ENCODE measurements around the gene PNN.
"Not testable (repeated sequence)": the region's sequence is repeated elsewhere in the genome, so short reads cannot be mapped to it uniquely, and the experiment has no call there.

The PNN gene

GRCh38 chr14:39174560-39175444 lies at the start of gene PNN:
Gene PNN, plus strand, starts transcription at chr14:39175254. Its CDS starts 26 bp downstream, at chr14:39175280.
- in situ Hi-C loops (cut with MboI; ENCODE audit: low sequenced_read_pairs), result loop anchor here (5.0 kb wide), 1 partner anchor 68 kb away; no protein-coding TSS in a partner anchor
- Histone ChIP-seq H3K4me1 (peaks cover 22% of the 10 kb centered on the region), H3K4me3 (peak within 1 kb of the TSS; percentile 93), H3K9me3 (no peaks in the 10 kb centered on the region), H3K27me3 (ENCODE audit: low read depth) (no peaks in the 10 kb centered on the region), H3K36me3 (replicated peaks) (peaks cover 46% of the 10 kb centered on the region)
- DNase-seq (ENCODE audit: low spot score in 2 of 2), result peak; percentile 97 to 99

- H3K27me3 ChIP-seq (ENCODE audit: low read depth); in situ Hi-C loops (cut with MboI; ENCODE audit: low sequenced_read_pairs): not testable (repeated sequence)
Measured at GRCh38 chr14:39137835-39138234, 37.2 kb upstream of the PNN start.

GRCh38 chr14:39138440-39138839 lies 36.6 kb upstream of the PNN start:
- Histone ChIP-seq H3K4me3 (no peak overlapping the region), H3K9me3 (peaks cover 9% of the 10 kb centered on the region; the same call in 1 of the 2 replicates), H3K4me1 (peaks cover 6% of the 10 kb centered on the region), H3K27me3 (ENCODE audit: low read depth) (no peaks in the 10 kb centered on the region), H3K36me3 (replicated peaks) (peaks cover 47% of the 10 kb centered on the region)
- DNase-seq (ENCODE audit: low spot score in 2 of 2), result no peak
- in situ Hi-C loops (cut with MboI; ENCODE audit: low sequenced_read_pairs), result no loop called here

More at GRCh38 chr14:39137835-39138234, 37.2 kb upstream of the PNN start:
- not testable (repeated sequence) for H3K4me1 ChIP-seq; DNase-seq (ENCODE audit: low spot score in 2 of 2); H3K4me3 ChIP-seq; H3K9me3 ChIP-seq
- peaks cover 50% of the 10 kb centered on the region for H3K36me3 ChIP-seq (replicated peaks)

- Histone ChIP-seq H3K36me3 (replicated peaks) (peaks cover 31% of the 10 kb centered on the region), H3K4me1 (peaks cover 6% of the 10 kb centered on the region), H3K9me3 (peaks cover 9% of the 10 kb centered on the region; the same call in 1 of the 2 replicates), H3K4me3 (no peak overlapping the region), H3K27me3 (ENCODE audit: low read depth) (no peaks in the 10 kb centered on the region)
- in situ Hi-C loops (cut with MboI; ENCODE audit: low sequenced_read_pairs), result no loop called here
- peak; percentile 53 to 58 for DNase-seq (ENCODE audit: low spot score in 2 of 2)
Measured at GRCh38 chr14:39140170-39140569, 34.9 kb upstream of the PNN start.

GRCh38 chr14:39141623-39142022 lies 33.4 kb upstream of the PNN start:
- DNase-seq (ENCODE audit: low spot score in 2 of 2); H3K9me3 ChIP-seq; H3K4me1 ChIP-seq; in situ Hi-C loops (cut with MboI; ENCODE audit: low sequenced_read_pairs); H3K4me3 ChIP-seq; H3K27me3 ChIP-seq (ENCODE audit: low read depth): not testable (repeated sequence)
- peaks cover 25% of the 10 kb centered on the region for H3K36me3 ChIP-seq (replicated peaks)

GRCh38 chr14:39143226-39143625 lies 31.8 kb upstream of the PNN start:
- H3K4me1 ChIP-seq; H3K27me3 ChIP-seq (ENCODE audit: low read depth); in situ Hi-C loops (cut with MboI; ENCODE audit: low sequenced_read_pairs); DNase-seq (ENCODE audit: low spot score in 2 of 2); H3K9me3 ChIP-seq; H3K4me3 ChIP-seq: not testable (repeated sequence)
- peaks cover 15% of the 10 kb centered on the region for H3K36me3 ChIP-seq (replicated peaks)

GRCh38 chr14:39145266-39145966 lies 29.6 kb upstream of the PNN start:
- Histone ChIP-seq H3K9me3 (peaks cover 9% of the 10 kb centered on the region; the same call in 1 of the 2 replicates), H3K36me3 (replicated peaks) (peaks cover 17% of the 10 kb centered on the region), H3K4me1 (no peaks in the 10 kb centered on the region), H3K4me3 (no peak overlapping the region), H3K27me3 (ENCODE audit: low read depth) (no peaks in the 10 kb centered on the region)
- in situ Hi-C loops (cut with MboI; ENCODE audit: low sequenced_read_pairs), result no loop called here
- no peak for DNase-seq (ENCODE audit: low spot score in 2 of 2)

- Histone ChIP-seq H3K4me1 (no peaks in the 10 kb centered on the region), H3K36me3 (replicated peaks) (peaks cover 10% of the 10 kb centered on the region), H3K4me3 (no peak overlapping the region), H3K9me3 (no peaks in the 10 kb centered on the region), H3K27me3 (ENCODE audit: low read depth) (no peaks in the 10 kb centered on the region)
- no peak for DNase-seq (ENCODE audit: low spot score in 2 of 2)
- in situ Hi-C loops (cut with MboI; ENCODE audit: low sequenced_read_pairs), result no loop called here
Measured at GRCh38 chr14:39154594-39155189, 20.4 kb upstream of the PNN start.

- Histone ChIP-seq H3K9me3 (no peaks in the 10 kb centered on the region), H3K27me3 (ENCODE audit: low read depth) (no peaks in the 10 kb centered on the region), H3K4me3 (no peak overlapping the region), H3K4me1 (no peaks in the 10 kb centered on the region), H3K36me3 (replicated peaks) (peaks cover 6% of the 10 kb centered on the region; the same call in 1 of the 2 replicates)
- DNase-seq (ENCODE audit: low spot score in 2 of 2), result no peak
- in situ Hi-C loops (cut with MboI; ENCODE audit: low sequenced_read_pairs), result no loop called here
Measured at GRCh38 chr14:39157491-39157890, 17.6 kb upstream of the PNN start.

GRCh38 chr14:39158222-39158858 lies 16.7 kb upstream of the PNN start:
- no peak for DNase-seq (ENCODE audit: low spot score in 2 of 2)
- in situ Hi-C loops (cut with MboI; ENCODE audit: low sequenced_read_pairs), result no loop called here

GRCh38 chr14:39160494-39160893 lies 14.6 kb upstream of the PNN start:
- Histone ChIP-seq H3K4me3 (no peak overlapping the region), H3K9me3 (no peaks in the 10 kb centered on the region), H3K4me1 (no peaks in the 10 kb centered on the region), H3K36me3 (replicated peaks) (peaks cover 9% of the 10 kb centered on the region), H3K27me3 (ENCODE audit: low read depth) (no peaks in the 10 kb centered on the region)
- in situ Hi-C loops (cut with MboI; ENCODE audit: low sequenced_read_pairs), result no loop called here
- DNase-seq (ENCODE audit: low spot score in 2 of 2), result no peak

More at GRCh38 chr14:39158222-39158858, 16.7 kb upstream of the PNN start:
- H3K9me3 ChIP-seq, result no peaks in the 10 kb centered on the region
- no peak overlapping the region for H3K4me3 ChIP-seq
- H3K36me3 ChIP-seq (replicated peaks), result peaks cover 6% of the 10 kb centered on the region; the same call in 1 of the 2 replicates
- no peaks in the 10 kb centered on the region for H3K4me1 ChIP-seq
- H3K27me3 ChIP-seq (ENCODE audit: low read depth), result no peaks in the 10 kb centered on the region

- Histone ChIP-seq H3K36me3 (replicated peaks) (peaks cover 12% of the 10 kb centered on the region), H3K4me1 (peaks cover 19% of the 10 kb centered on the region), H3K4me3 (peak overlapping the region; percentile 80; the same call in 1 of the 2 replicates)
- H3K9me3 ChIP-seq; H3K27me3 ChIP-seq (ENCODE audit: low read depth); DNase-seq (ENCODE audit: low spot score in 2 of 2); in situ Hi-C loops (cut with MboI; ENCODE audit: low sequenced_read_pairs): not testable (repeated sequence)
Measured at GRCh38 chr14:39167797-39168320, 7.2 kb upstream of the PNN start.

GRCh38 chr14:39168591-39168990 lies 6.5 kb upstream of the PNN start:
- Histone ChIP-seq H3K36me3 (replicated peaks) (peaks cover 8% of the 10 kb centered on the region), H3K9me3 (no peaks in the 10 kb centered on the region), H3K4me1 (peaks cover 19% of the 10 kb centered on the region), H3K4me3 (peak overlapping the region; percentile 80), H3K27me3 (ENCODE audit: low read depth) (no peaks in the 10 kb centered on the region)
- in situ Hi-C loops (cut with MboI; ENCODE audit: low sequenced_read_pairs), result no loop called here
- no peak for DNase-seq (ENCODE audit: low spot score in 2 of 2)
